ENCODE measurements around the gene POP5. TPM values are rescaled to one million over a fixed set of nuclear protein-coding genes. Genes with fewer than 3 reads are reported as not detected.

Gene POP5
- total RNA-seq, 1 donor from 2014 or later: 23.1 TPM

- no peak for TF ChIP-seq CTCF (conservative IDR thresholded peaks at IDR 0.05; ENCODE audit: low read depth, low read length)
- H3K4me3 ChIP-seq (ENCODE audit: low read depth, low read length): no peak overlapping the region
- DNase-seq (ENCODE audit: low read depth): no peak
Observed at GRCh38 chr12:120571299-120571698, 9.9 kb downstream of the POP5 start.

- H3K4me3 ChIP-seq (ENCODE audit: low read depth, low read length): no peak overlapping the region
- DNase-seq (ENCODE audit: low read depth): no peak
- no peak for TF ChIP-seq CTCF (conservative IDR thresholded peaks at IDR 0.05; ENCODE audit: low read depth, low read length)
Observed at GRCh38 chr12:120563495-120563894, 17.7 kb downstream of the POP5 start.

GRCh38 chr12:120562906-120563305 is 18.3 kb downstream of the POP5 start:
- H3K4me3 ChIP-seq (ENCODE audit: low read depth, low read length): no peak overlapping the region
- DNase-seq (ENCODE audit: low read depth): no peak
- no peak for TF ChIP-seq CTCF (conservative IDR thresholded peaks at IDR 0.05; ENCODE audit: low read depth, low read length)

- no peak for TF ChIP-seq CTCF (conservative IDR thresholded peaks at IDR 0.05; ENCODE audit: low read depth, low read length)
- no peak for DNase-seq (ENCODE audit: low read depth)
- H3K4me3 ChIP-seq (ENCODE audit: low read depth, low read length): no peak overlapping the region
Observed at GRCh38 chr12:120557589-120557988, 23.6 kb downstream of the POP5 start.

GRCh38 chr12:120554678-120555077 is 26.5 kb downstream of the POP5 start:
- TF ChIP-seq CTCF (conservative IDR thresholded peaks at IDR 0.05; ENCODE audit: low read depth, low read length): no peak
- DNase-seq (ENCODE audit: low read depth): no peak
- no peak overlapping the region for H3K4me3 ChIP-seq (ENCODE audit: low read depth, low read length)

GRCh38 chr12:120546050-120546386 is 35.2 kb downstream of the POP5 start:
- TF ChIP-seq CTCF (conservative IDR thresholded peaks at IDR 0.05; ENCODE audit: low read depth, low read length): no peak
- DNase-seq (ENCODE audit: low read depth): no peak
- no peak overlapping the region for H3K4me3 ChIP-seq (ENCODE audit: low read depth, low read length)

- no peak for DNase-seq (ENCODE audit: low read depth)
- no peak for TF ChIP-seq CTCF (conservative IDR thresholded peaks at IDR 0.05; ENCODE audit: low read depth, low read length)
- no peak overlapping the region for H3K4me3 ChIP-seq (ENCODE audit: low read depth, low read length)
Observed at GRCh38 chr12:120544691-120545090, 36.5 kb downstream of the POP5 start.
